CD1c-positive myeloid dendritic cell (primary cell): ENCODE results near the gene ZNF75A.

ENCODE experiments used
- DNase-seq: peaks from one replicate; pipeline ENCODE4 v3.0.0-alpha.2; 2016; ENCODE audit errors: extremely low spot score

Gene ZNF75A

GRCh38 chr16:3285131-3285530, 20.2 kb upstream of the ZNF75A start:
- no peak for DNase-seq

GRCh38 chr16:3289998-3290673, 15.2 kb upstream of the ZNF75A start:
- DNase-seq, result no peak

GRCh38 chr16:3292604-3293003, 12.7 kb upstream of the ZNF75A start:
- no peak for DNase-seq

- DNase-seq, result no peak
Measured at GRCh38 chr16:3295209-3295608, 10.1 kb upstream of the ZNF75A start.

DNA sequence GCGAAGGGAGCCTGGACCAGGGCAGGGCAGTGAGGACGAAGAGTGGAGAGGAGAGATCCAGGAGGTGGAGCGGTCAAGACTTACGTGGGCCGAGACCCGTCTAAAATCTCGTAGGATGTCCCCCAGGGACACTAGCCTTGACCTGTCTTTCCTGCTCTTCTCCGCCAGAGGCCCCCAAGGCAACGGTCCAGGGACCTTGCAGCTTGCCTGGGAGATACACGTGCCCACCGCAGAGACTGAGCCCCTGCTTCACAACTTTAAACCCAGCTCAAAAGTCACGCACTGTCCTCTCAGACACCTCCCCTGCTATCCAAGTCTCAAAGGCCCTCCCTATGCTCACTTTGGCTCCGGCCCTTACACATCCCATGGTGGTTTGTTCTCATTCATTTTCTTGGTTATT, 9.5 kb upstream of the ZNF75A start:
- DNase-seq, result no peak

DNA sequence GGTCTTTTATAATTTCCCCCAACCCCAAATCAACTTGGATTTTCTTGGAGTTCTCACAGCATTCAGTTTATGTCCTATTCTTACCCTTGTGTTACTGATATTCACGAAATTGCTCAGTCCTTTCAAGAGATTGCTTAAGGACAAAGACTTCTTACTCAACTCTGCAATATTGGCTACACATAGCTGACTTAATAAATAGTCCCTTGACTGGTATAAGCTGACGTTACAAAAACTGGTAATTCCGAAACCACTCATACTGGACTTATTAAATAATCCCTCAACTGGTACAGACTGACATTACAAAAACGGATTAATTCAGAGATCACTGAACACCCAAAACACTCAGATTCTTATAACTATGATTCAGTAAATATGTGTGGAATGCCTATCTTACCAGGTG, 927 bp upstream of the ZNF75A start:
- DNase-seq, result no peak

DNA sequence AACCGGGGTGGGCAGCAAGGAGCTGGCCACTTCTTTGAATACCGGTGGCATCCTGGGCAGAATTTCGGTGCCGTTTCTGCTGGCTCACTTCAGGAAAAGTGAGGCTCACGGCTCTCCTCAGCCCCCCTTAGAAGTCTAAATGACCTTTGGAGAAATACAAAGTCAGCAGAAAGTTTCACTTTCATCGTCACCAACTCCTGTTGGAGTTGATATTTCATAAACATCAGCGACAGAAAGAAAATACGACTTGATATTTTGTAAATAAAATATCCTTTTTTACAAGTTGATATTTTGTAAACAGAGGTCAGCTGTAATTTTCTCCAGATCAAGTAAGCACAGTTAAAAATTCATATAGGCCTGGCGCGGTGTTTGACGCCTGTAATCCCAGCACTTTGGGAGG, 781 bp downstream of the ZNF75A start:
- no peak for DNase-seq

GRCh38 chr16:3311496-3311895, 6.2 kb downstream of the ZNF75A start:
- no peak for DNase-seq

GRCh38 chr16:3317315-3317999, 12.2 kb downstream of the ZNF75A start:
- DNase-seq, result peak; percentile 5

DNA sequence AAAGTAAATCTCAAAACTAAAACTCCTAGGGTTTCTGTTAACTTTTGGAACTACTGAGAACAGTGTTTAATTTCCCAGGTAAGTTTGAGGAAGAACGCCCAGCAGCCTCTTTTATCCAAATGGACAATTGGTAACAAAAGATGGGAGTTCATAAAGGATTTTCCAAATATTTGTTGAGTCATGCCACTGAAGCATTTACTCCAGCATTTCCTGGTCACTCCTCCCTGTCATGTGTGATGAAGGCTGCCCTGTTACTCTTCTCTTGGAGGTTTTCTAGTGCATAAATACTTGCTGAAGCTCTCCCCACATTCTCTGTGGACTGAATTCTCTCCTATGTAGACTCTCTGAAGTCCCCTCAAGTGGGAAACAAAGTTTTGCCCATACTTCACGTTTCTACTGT, 16.5 kb downstream of the ZNF75A start:
- DNase-seq, result no peak

DNA sequence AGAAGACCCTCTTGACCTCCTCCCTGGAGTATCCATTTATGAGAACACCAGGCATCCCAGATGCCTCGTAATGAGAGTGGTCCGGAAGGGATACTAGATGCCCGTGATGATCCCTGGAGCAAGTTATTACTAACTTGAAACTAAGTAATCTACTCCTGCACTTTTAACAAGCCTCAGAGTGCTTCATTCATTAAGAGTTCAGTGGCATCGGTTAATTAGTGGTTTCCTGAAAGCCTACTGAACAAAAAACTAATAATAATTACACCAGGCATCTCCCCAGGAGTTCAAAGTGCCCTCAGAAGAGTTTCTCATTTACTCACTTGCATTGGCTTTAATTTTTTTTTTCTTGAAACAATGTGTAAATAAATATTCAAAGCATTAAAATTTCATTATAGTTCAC, 22.2 kb downstream of the ZNF75A start:
- DNase-seq, result no peak

GRCh38 chr16:3328104-3328503, 22.8 kb downstream of the ZNF75A start:
- no peak for DNase-seq

GRCh38 chr16:3328643-3329042, 23.3 kb downstream of the ZNF75A start:
- no peak for DNase-seq

DNA sequence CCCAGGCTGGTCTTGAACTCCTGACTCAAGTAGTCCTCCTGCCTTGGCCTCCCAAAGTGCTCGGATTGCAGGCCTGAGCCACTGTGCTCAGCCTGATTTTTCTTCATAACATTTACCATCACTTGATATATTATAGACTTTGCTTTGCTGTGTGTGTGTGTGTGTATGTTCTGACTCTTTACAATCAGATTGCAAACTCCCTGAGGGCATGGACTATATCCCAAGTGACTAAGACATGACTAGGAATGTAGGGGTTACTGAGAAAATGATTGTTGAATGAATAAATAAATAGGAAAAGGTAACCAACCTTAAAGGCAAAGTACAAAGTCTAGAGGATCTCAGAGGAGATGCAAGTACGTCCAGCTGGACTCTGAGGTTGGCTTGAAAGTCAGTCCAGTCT, 40.7 kb downstream of the ZNF75A start:
- no peak for DNase-seq

GRCh38 chr16:3347586-3347985, 42.3 kb downstream of the ZNF75A start:
- no peak for DNase-seq

DNA sequence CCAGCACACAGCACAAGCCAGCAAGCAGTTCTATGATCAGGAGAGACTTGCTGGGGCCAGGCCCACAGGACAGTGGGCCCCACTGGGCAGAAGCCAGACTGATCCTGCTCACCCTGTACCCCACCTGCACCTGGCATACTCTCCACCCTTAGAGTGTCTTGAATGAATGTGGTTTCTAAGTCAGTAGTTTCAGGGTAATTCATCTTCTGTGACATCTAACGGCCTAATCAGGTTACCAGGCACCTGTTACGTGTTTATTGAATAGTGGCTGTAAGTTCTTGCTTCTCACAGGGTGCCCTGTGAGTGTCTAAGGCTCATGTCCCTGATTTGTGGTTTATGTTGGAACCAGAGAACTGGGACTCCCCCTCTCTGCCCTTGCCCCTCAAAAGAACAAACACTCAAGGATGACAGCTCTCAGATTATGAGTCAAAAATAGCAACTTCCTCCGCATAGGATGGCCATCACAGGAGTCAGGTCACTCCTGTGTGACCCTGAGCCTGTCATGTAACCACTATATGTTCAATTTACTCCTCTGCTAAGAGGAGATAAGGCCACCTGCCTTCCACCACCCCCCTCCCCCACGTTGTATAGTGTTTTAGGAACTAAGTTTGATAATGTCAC, 43.4 kb downstream of the ZNF75A start:
- no peak for DNase-seq

DNA sequence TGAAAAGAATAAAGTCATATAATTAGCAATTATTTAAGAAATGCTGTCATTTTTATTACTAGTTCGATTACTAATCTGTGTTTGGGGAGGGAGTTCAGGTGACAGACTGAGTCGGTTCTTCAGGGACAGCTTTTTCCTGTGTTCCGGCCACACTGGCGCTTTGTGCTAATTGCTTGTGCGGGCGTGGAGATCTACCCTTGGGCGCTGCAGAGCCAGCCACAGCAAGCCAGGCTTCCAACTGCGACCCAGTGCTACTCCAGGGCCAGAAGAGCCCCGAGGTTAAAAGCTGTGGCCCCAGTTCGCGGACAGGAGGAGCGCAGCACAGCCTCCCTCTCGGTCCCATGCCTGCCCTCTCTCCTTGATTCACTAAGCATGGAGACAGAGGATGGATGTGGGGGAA, 43.9 kb downstream of the ZNF75A start:
- no peak for DNase-seq

DNA sequence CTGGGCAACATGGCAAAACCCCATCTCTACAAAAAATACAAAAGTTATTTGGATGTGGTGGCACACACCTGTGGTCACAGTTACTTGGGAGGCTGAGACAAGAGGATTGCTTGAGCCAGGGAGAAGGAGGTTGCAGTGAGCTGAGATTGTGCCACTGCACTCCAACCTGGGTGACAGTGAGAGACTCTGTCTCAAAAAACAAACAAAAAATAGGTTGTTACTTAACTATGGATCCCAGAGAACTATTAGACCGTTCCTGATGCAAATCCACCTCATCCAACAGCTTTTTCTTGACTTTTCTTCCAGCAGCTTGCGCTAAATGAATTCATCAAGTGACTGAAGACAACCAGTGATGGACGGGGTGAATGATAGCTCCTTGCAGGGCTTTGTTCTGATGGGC, 50.3 kb downstream of the ZNF75A start, which contains the start of gene OR2C1:
OR2C1 (plus strand) TSS at position 301 of the 400 bp plus-strand sequence; CDS start at position 353, 52 bp downstream.
- DNase-seq, result no peak

GRCh38 chr16:3356118-3356517, 50.8 kb downstream of the ZNF75A start:
- no peak for DNase-seq

- no peak for DNase-seq
Measured at GRCh38 chr16:3358871-3359270, 53.6 kb downstream of the ZNF75A start.

DNA sequence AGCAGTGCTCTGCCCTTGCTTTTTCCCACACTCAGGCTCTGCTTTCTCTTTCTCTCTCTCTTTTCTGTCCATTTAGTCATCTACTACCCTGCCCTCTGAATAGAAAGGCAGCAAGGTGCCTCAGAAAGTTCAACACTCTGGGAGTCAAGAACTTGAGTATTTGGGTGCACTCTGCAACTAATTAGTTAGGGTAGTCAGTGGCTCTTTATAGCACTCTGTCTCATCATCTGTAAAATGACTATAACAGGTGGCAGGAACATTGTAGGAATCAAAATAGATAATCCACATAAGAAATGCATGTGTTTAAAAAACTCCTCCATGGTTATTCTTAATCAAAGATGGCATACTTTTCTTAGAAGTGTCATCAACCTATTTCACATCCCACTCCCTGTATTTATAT, 57.6 kb downstream of the ZNF75A start:
- DNase-seq, result no peak

DNA sequence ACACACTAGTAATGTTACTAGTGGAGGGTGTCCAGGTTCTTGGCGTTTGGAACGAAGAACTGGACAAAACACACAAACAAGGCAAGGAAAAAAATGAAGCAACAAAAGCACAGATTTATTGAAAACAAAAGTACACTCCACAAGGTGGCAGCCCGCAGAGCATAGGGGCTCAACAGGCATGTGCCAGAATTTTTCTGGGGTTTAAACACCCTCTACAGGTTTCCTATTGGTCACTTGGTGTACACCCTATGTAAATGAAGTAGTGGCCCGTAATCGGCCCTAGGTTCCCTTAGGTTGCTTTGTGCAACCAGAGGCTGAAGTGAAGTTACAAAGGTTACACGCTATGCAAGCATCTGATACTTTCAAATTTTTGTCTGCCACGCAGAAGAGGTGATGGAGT, 58.5 kb downstream of the ZNF75A start:
- no peak for DNase-seq

GRCh38 chr16:3364774-3365427, 59.6 kb downstream of the ZNF75A start:
- peak; percentile 85 for DNase-seq
